Karpas-422 (cell line): ENCODE measurements around the gene DIPK1C. TPM values are rescaled to one million over a fixed set of nuclear protein-coding genes. Genes with fewer than 3 reads are reported as not detected.

Source experiments
- DNase-seq: peaks from one replicate; pipeline ENCODE4 v3.0.0-alpha.2; 2015
- H2AFZ ChIP-seq: fragments of 200-600 bp; sonication (generic); 2 replicates; pipeline ENCODE4 v1.6.1; 2014; ENCODE audit warnings: antibody characterized with exemption, low read length, mixed read lengths
- H3K27ac ChIP-seq: fragments of 200-600 bp; sonication (generic); 2 replicates; pipeline ENCODE4 v1.5.1; 2014; ENCODE audit warnings: mild to moderate bottlenecking, low read length, moderate library complexity
- H3K27me3 ChIP-seq: fragments of 200-600 bp; sonication (generic); 2 replicates; pipeline ENCODE4 v1.6.1; 2014; ENCODE audit warnings: low read length, mixed read lengths
- H3K36me3 ChIP-seq: fragments of 200-600 bp; sonication (generic); 2 replicates; pipeline ENCODE4 v1.6.1; 2014; ENCODE audit warnings: low read length, mixed read lengths; ENCODE audit not compliant: insufficient read depth
- H3K4me1 ChIP-seq: fragments of 200-600 bp; sonication (generic); 2 replicates; pipeline ENCODE4 v1.6.1; 2014; ENCODE audit warnings: mild to moderate bottlenecking, low read length, mixed read lengths
- H3K4me2 ChIP-seq: fragments of 200-600 bp; sonication (generic); 2 replicates; pipeline ENCODE4 v1.6.1; 2014; ENCODE audit warnings: low read length, low read depth, mild to moderate bottlenecking; ENCODE audit not compliant: poor library complexity, severe bottlenecking
- H3K4me3 ChIP-seq: fragments of 200-600 bp; sonication (generic); 2 replicates; pipeline ENCODE4 v1.5.1; 2014; ENCODE audit warnings: mild to moderate bottlenecking, antibody characterized with exemption, low read length, mixed read lengths
- H3K79me2 ChIP-seq: fragments of 200-600 bp; sonication (generic); 2 replicates; pipeline ENCODE4 v1.6.1; 2014; ENCODE audit warnings: mild to moderate bottlenecking, low read length, mixed read lengths
- H3K9ac ChIP-seq: fragments of 200-600 bp; sonication (generic); 2 replicates; pipeline ENCODE4 v1.6.0; 2014; ENCODE audit warnings: low read length
- H3K9me2 ChIP-seq: fragments of 200-600 bp; sonication (generic), shearing (Covaris generic); replicated peaks from 2 replicates; pipeline ENCODE4 v1.6.0; 2014; ENCODE audit warnings: mild to moderate bottlenecking, low read length, moderate library complexity; ENCODE audit not compliant: insufficient read depth
- H3K9me3 ChIP-seq: fragments of 300-700, 200-600 bp; sonication (generic); 2 replicates; pipeline ENCODE4 v1.6.1; 2014; ENCODE audit warnings: low read length, mixed read lengths
- H4K20me1 ChIP-seq: fragments of 200-600 bp; sonication (generic); 2 replicates; pipeline ENCODE4 v1.6.1; 2014; ENCODE audit warnings: mild to moderate bottlenecking, antibody characterized with exemption, low read length, low read depth; ENCODE audit not compliant: insufficient read depth
- total RNA-seq: library from RNA; depleted of rRNA; stranded (reverse); fragments of >200 nt; shearing (Covaris generic); gene quantifications from 2 replicates; pipeline ENCODE4 v1.2.3, GENCODE V29; 2014; ENCODE audit warnings: low replicate concordance

Gene DIPK1C
- total RNA-seq, 1 experiment from 2014 or later: not detected

DNA sequence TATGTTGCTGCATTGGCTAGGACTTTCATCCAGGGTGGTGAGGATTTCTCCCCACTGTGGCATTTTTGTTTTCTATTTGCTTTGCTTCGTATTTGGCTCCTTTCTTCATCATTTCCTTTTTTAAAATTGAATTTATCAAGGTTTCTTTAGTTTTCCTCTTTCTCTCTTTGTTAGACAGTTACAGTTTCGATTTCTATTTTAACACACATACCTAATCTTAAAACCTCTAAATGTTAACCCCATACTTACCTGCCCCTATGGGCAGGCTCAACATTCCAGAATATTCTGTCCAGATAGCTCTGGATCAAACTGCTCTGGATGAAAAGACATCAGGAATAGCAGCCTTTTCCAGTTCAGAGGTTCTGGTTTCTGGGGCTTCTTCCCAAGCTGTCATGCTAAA lies 49.2 kb downstream of the DIPK1C start:
- Histone ChIP-seq H3K27ac (no peak overlapping the region), H3K4me3 (no peak overlapping the region), H3K9ac (no peak overlapping the region), H3K36me3 (no peaks in the 10 kb centered on the region), H3K4me2 (no peak overlapping the region), H3K4me1 (peaks cover 5% of the 10 kb centered on the region), H3K9me2 (no peaks in the 10 kb centered on the region), H3K9me3 (no peaks in the 10 kb centered on the region), H2AFZ (no peak overlapping the region), H4K20me1 (no peaks in the 10 kb centered on the region), H3K79me2 (no peaks in the 10 kb centered on the region), H3K27me3 (no peaks in the 10 kb centered on the region; the same call in 1 of the 2 replicates)
- no peak for DNase-seq

DNA sequence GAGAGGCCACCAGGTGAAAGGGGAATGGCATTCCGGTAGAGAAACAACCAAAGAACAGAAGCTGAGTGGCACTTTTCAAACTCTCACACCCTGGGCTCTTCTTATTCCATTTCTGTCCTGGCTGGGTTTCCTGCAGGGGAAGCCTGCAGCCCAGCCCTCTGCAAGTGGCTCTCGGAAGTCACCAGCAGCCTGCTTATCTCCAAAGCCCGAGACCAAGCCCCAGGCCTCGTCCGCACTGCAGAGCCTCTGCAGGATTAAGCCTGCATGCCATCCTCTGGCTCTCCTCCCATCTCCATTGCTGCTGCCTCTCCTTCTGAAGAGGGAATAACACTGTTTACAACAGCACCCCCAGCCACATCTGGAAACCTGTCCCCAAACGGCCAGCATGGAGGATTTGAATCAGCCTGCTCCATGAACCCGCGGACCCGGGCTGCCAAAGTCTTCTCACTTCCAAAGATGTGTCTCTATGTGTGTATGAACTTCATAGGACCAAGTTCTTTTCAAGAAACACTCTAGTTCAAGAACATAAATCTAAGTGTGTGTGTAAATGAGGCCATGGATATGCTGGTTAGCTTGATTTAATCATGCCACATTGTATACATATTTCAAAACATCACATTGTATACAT lies 54.2 kb downstream of the DIPK1C start:
- no peaks in the 10 kb centered on the region for H3K27me3 ChIP-seq
- no peak overlapping the region for H3K4me3 ChIP-seq
- no peaks in the 10 kb centered on the region for H3K9me2 ChIP-seq
- H3K9me3 ChIP-seq: no peaks in the 10 kb centered on the region
- no peaks in the 10 kb centered on the region for H3K36me3 ChIP-seq
- peaks cover 3% of the 10 kb centered on the region for H3K4me1 ChIP-seq
- no peak overlapping the region for H3K4me2 ChIP-seq
- no peak overlapping the region for H2AFZ ChIP-seq
- H3K79me2 ChIP-seq: no peaks in the 10 kb centered on the region
- H3K9ac ChIP-seq: no peak overlapping the region
- H4K20me1 ChIP-seq: no peaks in the 10 kb centered on the region
- DNase-seq: no peak
- no peak overlapping the region for H3K27ac ChIP-seq

DNA sequence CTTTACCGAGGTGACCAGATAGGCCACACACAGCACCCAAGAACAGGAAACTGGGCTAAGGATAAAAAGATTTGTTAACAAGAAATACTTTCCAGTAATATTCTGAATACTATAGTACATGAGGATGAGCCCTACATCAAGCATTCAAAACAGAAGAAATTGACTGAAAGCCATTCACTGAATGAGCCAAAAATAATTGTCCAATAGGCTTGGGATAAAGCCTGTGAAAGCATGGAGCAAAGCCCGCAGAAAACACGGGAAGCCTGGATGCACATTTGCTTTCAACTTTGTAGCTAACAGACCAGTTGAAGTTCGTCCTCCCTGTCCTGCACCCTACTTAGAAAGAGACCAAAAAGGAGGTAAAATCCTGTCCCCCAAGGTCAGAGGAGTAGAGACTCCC lies 56.3 kb downstream of the DIPK1C start:
- Histone ChIP-seq H3K4me3 (no peak overlapping the region), H3K9ac (no peak overlapping the region), H2AFZ (no peak overlapping the region), H3K79me2 (no peaks in the 10 kb centered on the region), H3K36me3 (no peaks in the 10 kb centered on the region), H3K27me3 (no peaks in the 10 kb centered on the region), H3K4me1 (no peaks in the 10 kb centered on the region), H3K9me3 (no peaks in the 10 kb centered on the region), H3K4me2 (no peak overlapping the region), H3K9me2 (no peaks in the 10 kb centered on the region), H4K20me1 (no peaks in the 10 kb centered on the region), H3K27ac (no peak overlapping the region)
- DNase-seq: no peak

DNA sequence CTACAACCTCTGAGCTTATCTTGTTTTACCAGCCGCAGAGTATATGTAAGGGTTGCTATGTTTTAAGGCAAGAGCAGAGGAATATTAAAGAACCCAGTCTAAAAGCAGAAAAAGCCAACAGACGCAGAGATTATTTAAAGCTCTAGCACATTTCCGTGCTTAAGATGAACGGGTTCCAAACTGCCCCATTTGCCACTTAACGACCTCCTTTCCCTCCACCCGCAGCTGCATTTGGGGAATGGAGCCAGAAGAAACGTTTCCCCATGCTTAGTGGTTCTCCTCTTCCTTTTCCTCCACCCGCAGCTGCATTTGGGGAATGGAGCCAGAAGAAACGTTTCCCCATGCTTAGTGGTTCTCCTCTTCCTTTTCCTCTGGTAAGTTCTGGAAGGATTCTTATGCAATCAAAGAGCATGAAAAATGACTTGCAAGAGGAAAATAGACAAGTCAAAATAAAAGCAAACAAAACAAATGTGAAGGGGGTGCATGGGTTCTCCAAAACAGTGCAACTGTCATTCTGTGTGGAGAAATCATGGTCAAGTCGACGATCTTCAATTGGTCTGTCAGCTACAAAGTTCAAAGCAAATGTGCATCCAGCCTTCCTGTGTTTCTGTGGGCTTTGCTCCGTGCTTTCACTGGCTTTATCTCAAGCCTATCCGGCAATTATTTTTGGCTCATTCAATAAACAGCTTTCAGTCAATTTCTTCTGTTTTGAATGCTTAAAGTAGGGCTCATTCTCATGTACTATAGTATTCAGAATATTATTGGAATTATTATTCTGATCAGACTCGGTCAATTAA lies 57.8 kb downstream of the DIPK1C start:
- Histone ChIP-seq H3K79me2 (no peaks in the 10 kb centered on the region), H3K27ac (no peak overlapping the region), H3K9me2 (no peaks in the 10 kb centered on the region)

DNA sequence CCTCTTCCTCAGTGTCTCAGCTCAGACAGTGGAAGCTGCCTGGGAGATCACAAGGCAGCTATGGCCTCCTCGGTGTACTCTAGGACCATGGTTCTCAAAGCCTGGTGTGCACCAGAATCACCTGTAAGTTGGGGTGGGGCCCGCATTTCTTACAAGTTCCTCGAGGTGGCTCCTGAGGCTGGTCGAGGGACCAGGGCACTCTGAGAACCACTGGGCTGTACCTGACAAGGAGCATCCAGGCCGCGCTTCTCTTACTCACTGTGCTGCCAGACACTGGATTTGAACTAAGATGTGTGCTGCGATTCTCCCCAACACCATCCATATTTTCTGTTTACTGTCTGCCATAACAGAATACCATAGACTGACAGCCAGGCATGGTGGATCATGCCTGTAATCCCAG lies 59.5 kb downstream of the DIPK1C start:
- Histone ChIP-seq H3K9me2 (no peaks in the 10 kb centered on the region), H3K27me3 (no peaks in the 10 kb centered on the region), H3K79me2 (no peaks in the 10 kb centered on the region), H3K4me3 (no peak overlapping the region), H2AFZ (no peak overlapping the region), H3K9ac (no peak overlapping the region), H3K36me3 (no peaks in the 10 kb centered on the region), H3K27ac (no peak overlapping the region), H3K4me2 (no peak overlapping the region), H3K9me3 (no peaks in the 10 kb centered on the region), H3K4me1 (no peaks in the 10 kb centered on the region), H4K20me1 (no peaks in the 10 kb centered on the region)
- no peak for DNase-seq

More for the DNA sequence above, 57.8 kb downstream of the DIPK1C start:
- H3K9ac ChIP-seq: no peak overlapping the region
- no peak for DNase-seq
- no peaks in the 10 kb centered on the region for H3K4me1 ChIP-seq
- H3K4me2 ChIP-seq: no peak overlapping the region
- no peak overlapping the region for H3K4me3 ChIP-seq
- H3K27me3 ChIP-seq: no peaks in the 10 kb centered on the region
- no peaks in the 10 kb centered on the region for H3K9me3 ChIP-seq
- H2AFZ ChIP-seq: no peak overlapping the region
- no peaks in the 10 kb centered on the region for H4K20me1 ChIP-seq
- no peaks in the 10 kb centered on the region for H3K36me3 ChIP-seq

DNA sequence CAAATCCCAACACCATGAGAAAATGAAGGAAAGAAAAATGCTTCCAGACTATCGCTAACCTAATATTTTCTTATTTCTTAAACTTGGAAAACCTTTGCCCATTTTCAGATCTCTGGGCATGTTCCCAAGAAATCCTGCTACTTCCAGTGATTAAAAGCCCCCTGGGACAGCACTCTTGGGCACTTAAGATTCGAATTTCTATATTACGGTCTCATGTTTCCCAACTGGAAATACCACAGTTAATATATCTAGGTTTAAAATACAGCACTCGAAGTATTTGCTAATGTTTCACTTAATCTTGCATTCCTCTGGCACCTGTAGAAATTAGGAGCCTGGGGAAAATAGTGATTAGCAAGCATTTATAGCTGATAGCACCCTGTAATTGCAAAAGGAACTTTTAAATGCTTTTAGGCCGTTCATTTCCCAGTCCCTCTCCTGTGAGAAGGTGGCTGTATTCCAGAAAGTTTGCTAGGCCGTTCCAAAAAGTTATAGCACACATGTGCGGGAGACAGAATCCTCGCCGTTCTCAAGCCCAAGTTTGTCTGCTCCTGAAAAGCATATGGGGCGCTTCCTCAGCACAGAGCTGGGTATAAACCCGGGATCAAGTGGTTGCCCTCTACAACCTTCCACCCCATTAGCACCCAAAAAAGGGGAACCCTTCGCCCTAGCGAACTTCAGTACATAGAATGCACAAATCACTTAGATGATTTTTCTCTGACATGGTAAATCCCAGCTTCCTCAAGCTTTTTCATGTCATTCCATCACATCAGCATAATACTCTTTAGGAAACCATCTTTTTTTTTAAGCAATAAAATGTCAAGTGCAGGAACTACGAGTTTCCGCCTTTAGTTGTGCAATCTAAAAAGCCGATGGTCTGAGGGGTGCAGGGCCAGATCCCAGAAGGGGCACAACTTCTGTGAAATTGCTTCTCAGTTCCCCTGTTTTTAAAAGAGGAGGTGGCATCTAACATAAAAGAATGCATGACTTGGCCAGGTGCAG lies 60.6 kb downstream of the DIPK1C start:
- 0 out of 2 replicates have a peak, but pooled peaks cover 2% of the 10 kb centered on the region for H3K27me3 ChIP-seq
- no peak overlapping the region for H3K27ac ChIP-seq
- H3K36me3 ChIP-seq: no peaks in the 10 kb centered on the region
- H3K9me3 ChIP-seq: no peaks in the 10 kb centered on the region
- H2AFZ ChIP-seq: no peak overlapping the region
- H3K4me1 ChIP-seq: no peaks in the 10 kb centered on the region
- no peak overlapping the region for H3K4me3 ChIP-seq
- no peaks in the 10 kb centered on the region for H3K9me2 ChIP-seq
- DNase-seq: no peak
- H3K4me2 ChIP-seq: no peak overlapping the region
- no peaks in the 10 kb centered on the region for H3K79me2 ChIP-seq
- no peak overlapping the region for H3K9ac ChIP-seq
- no peaks in the 10 kb centered on the region for H4K20me1 ChIP-seq

DNA sequence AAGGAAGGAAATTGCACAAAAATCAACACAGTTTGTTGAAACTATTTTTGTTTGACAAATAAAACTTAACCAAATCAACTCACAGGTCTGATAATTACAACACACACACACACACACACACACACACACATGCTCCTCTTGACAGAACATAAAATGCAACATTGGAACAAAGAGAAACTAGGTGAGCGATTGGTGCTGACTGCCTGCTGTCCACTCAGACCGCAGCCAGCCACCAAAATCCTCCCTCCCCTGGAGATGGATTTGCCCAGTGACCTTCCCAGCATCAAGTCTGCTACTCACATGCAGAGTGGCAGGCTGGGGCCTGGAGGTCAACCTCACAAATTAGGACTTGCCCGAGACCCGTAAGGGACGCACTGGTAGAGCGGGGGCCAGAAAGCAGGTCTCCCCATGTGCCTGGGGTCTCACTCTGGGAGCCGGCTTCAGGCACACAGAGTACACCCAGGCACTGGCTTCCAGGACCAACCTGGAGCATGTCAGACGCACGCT lies 61.4 kb downstream of the DIPK1C start:
- Histone ChIP-seq H3K4me3 (no peak overlapping the region), H3K36me3 (no peaks in the 10 kb centered on the region), H3K4me2 (no peak overlapping the region), H3K79me2 (no peaks in the 10 kb centered on the region), H3K4me1 (no peaks in the 10 kb centered on the region), H3K9me3 (no peaks in the 10 kb centered on the region), H3K9me2 (no peaks in the 10 kb centered on the region), H4K20me1 (no peaks in the 10 kb centered on the region), H3K27ac (no peak overlapping the region), H2AFZ (no peak overlapping the region), H3K9ac (no peak overlapping the region), H3K27me3 (0 out of 2 replicates have a peak, but pooled peaks cover 2% of the 10 kb centered on the region)
- no peak for DNase-seq
